Transverse colon (tissue), 4 donors: ENCODE results near the gene MTERF4.

Source experiments
- CTCF ChIP-seq, 5 experiments: fragments of 200-600 bp in 3 of 5; fragments of 450-650 bp in 2 of 5; sonication (generic) in 3 of 5; IDR thresholded peaks; 1 replicate in 2 of 5; 2 replicates in 3 of 5; pipeline ENCODE4 v1.5.1; 2016 to 2017; ENCODE audit warnings: antibody characterized with exemption in 5 of 5, inconsistent platforms in 3 of 5, mild to moderate bottlenecking in 2 of 5, moderate library complexity in 1 of 5
- POLR2A ChIP-seq: fragments of 450-650 bp; IDR thresholded peaks from one replicate; pipeline ENCODE4 v1.6.1; 2016; ENCODE audit warnings: antibody characterized with exemption, mild to moderate bottlenecking, moderate library complexity
- POLR2AphosphoS5 ChIP-seq, 3 donors: sonication (generic); formaldehyde crosslinking; IDR thresholded peaks; one replicate each; pipeline ENCODE4 v1.6.1; 2016; ENCODE audit warnings: antibody characterized with exemption in 3 of 3

GRCh38 chr2:241066893-241067341, 35.2 kb downstream of the MTERF4 start:
- TF ChIP-seq POLR2A = no peak
- no peak for TF ChIP-seq CTCF (IDR thresholded peaks at IDR 0.05)
- TF ChIP-seq POLR2AphosphoS5 (IDR thresholded peaks at IDR 0.05) = no peak
